C4-2B (cell line): Measurements from ENCODE around the gene TBC1D22A.

Source experiments
- H3K27ac ChIP-seq: fragments of 450-650 bp; 2 replicates; pipeline ENCODE4 v1.5.1; 2017
- ZFX ChIP-seq: fragments of 450-650 bp; IDR thresholded peaks from 2 replicates; pipeline ENCODE4 v1.6.1; 2017
- TF ChIP-seq, protein P1 (sequence below): fragments of 450-650 bp; conservative IDR thresholded peaks from 2 replicates; pipeline ENCODE4 v1.5.1; 2017; ENCODE audit warnings: mild to moderate bottlenecking

Gene TBC1D22A

DNA sequence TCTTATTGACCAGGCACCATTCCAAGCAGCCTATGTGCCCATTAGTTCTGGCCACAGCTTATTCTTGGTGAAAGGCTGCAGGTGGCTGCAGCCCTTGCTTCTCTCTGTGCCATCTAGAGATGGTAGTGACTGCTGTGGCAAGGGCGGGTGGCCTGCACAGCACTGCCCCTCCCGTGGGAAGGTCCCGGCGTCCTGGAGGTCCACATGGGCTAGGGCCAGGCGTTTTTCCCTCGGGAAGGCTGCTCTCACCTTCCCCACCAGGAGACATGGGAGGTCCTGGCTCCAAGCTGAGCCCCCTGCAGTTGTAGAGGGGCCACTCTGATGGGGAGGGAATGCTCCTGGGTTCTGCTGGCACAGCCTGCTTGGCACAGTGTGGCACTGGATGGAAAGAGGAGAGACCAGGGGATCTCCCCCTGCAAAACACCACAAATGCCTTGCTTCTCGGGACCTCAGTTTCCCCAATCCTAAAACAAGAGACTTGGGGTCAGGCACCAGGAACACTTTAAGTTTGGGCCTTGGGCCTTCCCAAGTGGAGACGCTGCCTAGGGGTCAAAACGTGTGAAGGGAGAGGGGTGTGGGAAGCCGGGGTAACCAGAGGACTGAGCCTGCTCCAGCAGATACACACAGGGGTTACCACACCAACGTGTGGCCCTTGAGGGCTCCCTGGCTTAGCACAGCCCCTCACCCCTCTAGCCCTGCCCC is 10.0 kb upstream of the TBC1D22A start:
- H3K27ac ChIP-seq: no peak overlapping the region
- TF ChIP-seq, protein P1, sequence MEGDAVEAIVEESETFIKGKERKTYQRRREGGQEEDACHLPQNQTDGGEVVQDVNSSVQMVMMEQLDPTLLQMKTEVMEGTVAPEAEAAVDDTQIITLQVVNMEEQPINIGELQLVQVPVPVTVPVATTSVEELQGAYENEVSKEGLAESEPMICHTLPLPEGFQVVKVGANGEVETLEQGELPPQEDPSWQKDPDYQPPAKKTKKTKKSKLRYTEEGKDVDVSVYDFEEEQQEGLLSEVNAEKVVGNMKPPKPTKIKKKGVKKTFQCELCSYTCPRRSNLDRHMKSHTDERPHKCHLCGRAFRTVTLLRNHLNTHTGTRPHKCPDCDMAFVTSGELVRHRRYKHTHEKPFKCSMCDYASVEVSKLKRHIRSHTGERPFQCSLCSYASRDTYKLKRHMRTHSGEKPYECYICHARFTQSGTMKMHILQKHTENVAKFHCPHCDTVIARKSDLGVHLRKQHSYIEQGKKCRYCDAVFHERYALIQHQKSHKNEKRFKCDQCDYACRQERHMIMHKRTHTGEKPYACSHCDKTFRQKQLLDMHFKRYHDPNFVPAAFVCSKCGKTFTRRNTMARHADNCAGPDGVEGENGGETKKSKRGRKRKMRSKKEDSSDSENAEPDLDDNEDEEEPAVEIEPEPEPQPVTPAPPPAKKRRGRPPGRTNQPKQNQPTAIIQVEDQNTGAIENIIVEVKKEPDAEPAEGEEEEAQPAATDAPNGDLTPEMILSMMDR: no peak
- TF ChIP-seq ZFX: no peak

DNA sequence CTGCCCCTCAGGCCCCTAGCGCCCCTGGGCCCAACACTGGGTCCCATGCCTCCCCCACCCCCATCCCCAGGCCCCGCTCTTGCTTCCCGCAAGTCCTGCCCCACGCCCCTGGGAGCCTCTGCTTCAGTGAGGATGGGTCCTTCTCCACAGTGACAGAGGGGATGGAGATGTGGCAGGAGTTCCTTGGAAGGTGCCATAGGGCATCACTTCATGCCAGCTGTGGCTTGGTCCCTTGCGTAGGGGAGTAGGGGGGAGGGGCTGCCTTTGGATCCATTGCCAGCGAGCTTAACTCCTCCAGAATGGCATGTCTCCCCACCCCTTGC is 9.5 kb upstream of the TBC1D22A start:
- TF ChIP-seq ZFX: no peak
- TF ChIP-seq, protein P1: no peak
- H3K27ac ChIP-seq: no peak overlapping the region

DNA sequence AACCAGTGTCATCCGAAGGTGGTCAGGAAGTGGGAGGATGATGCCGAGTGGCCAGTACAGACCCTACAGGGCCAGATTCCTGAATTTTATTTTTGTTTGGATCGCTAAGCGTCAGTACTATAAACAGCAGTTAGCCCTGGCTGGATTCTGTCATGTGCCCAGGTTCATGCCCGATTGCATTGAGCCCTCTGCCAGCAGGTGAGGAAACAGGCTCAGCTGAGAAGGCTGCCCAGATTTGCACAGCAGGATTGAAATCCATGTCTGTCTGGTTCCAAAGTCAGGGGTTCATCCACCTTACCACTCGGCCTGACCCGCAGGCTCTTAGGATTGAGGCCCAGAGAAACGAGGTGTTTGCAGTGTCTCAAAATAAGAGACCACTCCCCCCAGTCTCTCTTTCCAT is 9.1 kb upstream of the TBC1D22A start:
- H3K27ac ChIP-seq: no peak overlapping the region
- TF ChIP-seq, protein P1: no peak
- TF ChIP-seq ZFX: no peak

DNA sequence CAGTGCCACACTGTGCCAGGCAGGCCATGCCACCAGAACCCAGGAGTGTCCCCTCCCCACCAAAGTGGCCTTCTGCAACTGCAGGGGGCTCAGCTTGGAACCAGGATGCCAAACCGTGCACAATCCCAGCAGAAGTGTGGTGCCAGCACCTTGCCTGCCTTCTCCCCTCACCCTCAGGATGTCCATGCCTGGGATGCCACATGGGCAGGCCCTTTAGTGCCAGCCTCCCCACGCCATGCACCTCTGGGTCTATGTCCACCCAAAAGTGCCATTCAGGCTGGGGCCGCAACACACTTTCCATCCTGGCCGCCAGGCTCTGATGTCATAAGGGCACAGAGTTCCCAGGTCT is 8.7 kb upstream of the TBC1D22A start:
- no peak overlapping the region for H3K27ac ChIP-seq
- TF ChIP-seq, protein P1: no peak
- TF ChIP-seq ZFX: no peak

DNA sequence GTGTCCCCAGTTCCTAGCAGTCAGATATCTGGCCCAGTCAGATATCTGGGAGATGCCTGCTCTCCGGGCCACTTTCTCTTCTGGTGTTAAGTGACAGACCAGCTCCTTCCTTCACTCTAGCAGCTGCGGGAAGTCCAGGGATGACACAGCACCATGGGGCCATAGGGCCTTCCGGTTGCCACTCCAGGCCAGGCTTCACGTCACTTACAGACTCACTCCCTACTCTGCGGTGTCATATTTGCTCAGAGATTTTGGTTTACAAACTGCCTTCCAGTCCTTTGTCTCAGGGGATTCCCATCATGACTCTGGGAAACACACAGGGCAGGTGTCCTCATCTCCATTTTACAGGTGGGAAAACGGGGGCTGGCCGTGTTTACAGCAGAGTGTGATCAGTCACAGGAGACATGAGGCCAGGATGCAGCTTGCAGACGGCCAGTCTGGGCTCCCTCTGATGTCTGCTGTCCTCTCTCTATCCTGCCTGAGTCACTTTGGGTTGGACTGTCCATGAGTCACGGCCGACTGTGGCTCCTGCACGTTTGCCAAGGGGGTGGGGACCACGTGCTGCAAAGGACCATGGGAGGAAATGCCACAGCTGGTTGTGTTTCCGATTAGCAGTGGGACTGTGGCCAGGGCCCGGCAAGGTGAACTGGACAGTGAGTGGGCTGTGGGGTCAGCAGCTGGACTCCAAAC is 8.2 kb upstream of the TBC1D22A start:
- TF ChIP-seq, protein P1: no peak
- TF ChIP-seq ZFX: no peak
- H3K27ac ChIP-seq: no peak overlapping the region

DNA sequence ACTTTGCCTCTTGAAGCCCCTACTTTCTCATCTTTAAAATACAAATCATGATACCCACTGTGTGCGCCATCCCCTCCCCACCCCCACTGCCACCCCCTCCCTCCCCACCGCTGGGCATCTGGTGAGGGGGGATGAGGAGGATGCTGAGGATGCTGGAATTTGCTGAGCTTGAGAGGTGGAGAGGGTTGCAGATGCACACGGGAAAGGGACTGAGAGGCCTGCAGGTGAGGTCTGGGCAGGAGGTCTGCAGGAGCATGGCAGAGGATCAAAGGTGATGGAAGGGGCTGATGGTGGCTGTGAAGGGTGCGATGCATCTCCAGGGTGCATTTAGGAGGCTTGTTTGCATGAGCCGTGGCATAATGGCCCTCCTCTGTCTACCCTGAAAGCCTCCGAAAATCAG is 7.6 kb upstream of the TBC1D22A start:
- H3K27ac ChIP-seq: no peak overlapping the region
- no peak for TF ChIP-seq ZFX
- TF ChIP-seq, protein P1: no peak

DNA sequence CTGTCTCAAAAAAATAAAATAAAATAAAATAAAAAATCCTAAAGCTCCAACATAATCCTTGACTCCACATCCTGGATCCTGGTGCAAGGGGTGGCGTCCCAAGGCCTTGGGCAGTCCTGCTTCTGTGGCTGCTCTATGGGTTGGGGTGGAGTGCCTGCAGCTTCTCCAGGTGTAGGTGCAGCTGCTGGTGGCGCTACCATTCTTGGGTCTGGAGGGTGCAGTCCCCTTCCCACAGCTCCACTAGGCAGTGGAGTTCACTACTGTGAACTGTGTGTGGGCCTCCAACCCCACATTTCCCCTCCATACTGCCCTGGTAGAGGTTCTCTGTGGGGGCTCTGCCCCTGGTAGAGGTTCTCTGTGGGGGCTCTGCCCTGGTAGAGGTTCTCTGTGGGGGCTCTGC is 6.9 kb upstream of the TBC1D22A start:
- no peak overlapping the region for H3K27ac ChIP-seq
- TF ChIP-seq, protein P1: no peak
- no peak for TF ChIP-seq ZFX
